HG02852 (cell line): ENCODE measurements around the gene CRACDL.
"Not testable (repeated sequence)": the region's sequence is repeated elsewhere in the genome, so short reads cannot be mapped to it uniquely, and the experiment has no call there.

Experiments used
- ATAC-seq: cut with Tn5 transposase; IDR thresholded peaks from one replicate; pipeline ENCODE4 v1.9.1; 2021; ENCODE audit warnings: mild to moderate bottlenecking, moderate library complexity; ENCODE audit not compliant: unreplicated experiment

Gene CRACDL

GRCh38 chr2:98908931-98909316 is 27.1 kb downstream of the CRACDL start:
- ATAC-seq = no peak

DNA sequence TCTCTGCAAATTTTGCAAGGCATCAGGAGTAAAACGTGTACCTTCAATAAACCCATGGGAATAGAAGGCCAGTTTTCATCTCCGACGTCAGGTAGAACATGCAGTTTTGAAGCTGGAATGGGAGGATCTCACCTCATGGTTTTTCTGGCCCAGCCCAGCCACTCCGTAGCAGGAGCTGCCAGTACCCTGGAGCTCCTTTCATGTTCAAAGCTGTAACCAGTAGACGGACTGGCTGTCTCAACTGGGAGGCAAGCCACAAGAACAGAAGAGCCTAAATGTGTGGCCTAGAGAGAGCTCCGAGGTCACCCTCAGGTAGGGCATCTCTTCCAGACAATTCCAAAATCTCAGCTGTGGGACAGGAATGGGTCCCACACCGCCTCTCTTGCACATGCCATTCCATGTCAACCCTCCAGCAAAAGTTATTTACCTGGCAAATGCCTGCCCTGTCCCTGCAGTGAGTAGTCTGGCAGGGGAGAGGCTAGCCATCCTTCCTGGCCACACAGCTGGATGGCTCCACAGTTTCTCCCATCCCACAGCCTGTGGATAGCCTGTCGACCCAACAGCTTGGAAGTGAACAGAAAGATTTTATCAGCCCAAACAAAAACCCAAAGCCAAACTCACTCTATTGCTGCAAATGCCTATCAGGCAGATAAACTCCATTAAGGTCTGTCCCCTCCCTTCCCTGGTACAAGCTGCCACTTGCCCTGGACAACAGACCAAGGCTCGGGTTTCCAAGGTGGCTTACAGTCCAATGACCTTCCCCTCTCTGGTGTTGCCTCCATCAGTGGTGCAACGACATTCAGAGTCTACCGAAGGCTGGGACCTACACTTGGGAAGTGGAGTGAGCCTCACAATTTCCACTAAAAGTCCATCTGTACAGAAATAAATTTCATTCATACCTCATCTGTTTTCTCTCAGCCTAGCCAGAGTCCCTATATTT is 27.8 kb downstream of the CRACDL start:
- no peak for ATAC-seq

DNA sequence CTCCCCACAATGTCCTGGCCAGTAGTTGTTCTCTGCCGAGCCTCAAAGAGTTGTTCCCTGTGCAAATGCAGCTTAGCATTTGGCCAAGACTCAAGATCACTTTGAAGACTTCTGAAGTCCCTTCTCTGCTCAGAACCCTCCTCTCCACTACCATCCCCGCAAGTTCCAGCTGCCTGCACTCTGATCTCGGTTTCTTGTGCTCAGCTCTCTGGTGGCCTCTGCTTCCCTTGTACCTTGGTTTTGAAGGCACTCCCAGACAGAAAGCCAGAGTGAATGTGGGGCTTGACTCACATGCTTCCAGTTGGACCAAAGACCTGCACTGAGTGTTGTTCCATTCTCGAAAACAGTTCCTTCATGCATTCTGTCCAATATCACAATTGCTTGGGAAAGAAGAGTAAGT is 28.6 kb downstream of the CRACDL start:
- ATAC-seq = no peak

DNA sequence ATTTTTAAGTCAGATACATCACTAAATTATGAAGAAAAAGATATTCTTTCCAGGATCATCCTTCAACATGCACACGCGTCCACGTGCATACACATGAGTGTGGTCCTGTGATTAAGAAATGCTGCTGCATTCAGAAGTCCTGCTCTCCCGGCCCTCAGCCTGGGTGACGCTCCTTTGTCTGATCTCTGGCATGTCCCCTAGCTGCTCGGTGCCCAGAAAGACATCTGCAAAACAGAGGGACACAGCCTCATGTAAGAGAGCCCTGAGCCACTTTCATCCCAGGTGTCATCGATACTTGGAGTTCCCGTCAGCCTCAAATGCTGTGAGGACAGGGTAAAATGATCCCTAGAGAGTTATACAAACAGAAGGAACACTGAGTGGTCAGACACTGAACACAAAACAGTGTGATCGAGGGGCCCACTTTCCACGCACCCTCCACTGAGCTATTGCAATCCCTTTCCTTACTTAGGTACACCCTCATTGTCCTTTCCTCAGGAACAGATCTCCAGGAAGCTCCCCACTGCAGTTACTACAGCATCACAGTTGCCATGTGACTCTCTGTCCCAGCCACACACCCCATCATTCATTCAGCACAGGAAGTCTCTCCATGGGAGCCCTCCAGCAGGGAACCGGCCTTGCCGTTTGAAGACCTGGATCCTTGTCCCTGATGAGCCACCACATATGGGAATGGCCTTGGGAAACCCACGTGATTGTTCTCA is 32.1 kb downstream of the CRACDL start:
- ATAC-seq = no peak

GRCh38 chr2:98903064-98903355 is 33.0 kb downstream of the CRACDL start:
- ATAC-seq = no peak

DNA sequence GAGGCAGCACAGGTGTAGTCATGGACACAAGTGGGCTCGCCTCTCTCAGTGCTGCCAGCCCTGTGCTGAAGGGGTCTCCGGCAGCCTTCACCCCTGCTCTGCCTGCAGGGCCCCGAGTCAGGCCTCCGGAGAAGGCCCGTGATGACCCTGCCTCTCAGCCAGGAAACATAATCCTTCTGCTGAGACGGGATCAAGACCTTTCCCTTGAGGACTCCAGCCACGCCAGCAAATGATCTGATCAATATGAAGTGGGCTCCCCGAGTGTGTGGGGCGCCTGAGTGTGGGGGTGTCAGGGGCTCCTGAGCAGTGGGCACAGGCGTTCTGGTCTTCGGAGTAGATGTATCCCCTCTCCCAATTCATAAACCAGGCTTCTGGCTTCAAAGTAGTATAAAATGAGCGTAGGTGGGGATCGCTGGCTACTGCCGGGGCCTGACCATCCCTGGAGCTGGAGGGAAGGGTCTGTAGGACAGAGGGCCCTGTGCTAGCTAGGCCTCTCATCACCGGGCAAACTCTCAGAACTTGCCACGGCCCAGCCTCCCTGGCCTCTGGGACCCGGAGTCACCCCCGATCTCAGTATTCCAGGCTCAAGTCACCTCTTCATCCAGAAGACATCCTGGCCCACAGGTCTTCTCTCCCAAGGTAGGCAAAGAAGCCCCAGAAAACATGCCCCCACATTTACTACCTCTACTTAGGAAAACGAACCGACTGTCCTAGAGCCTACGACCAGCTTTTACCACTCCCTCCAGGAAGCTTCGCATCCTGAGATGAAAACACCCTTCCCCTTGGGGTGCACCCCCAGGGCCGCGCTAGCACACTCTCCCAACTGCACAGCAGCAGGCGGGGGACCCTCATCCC is 33.6 kb downstream of the CRACDL start:
- ATAC-seq = no peak

DNA sequence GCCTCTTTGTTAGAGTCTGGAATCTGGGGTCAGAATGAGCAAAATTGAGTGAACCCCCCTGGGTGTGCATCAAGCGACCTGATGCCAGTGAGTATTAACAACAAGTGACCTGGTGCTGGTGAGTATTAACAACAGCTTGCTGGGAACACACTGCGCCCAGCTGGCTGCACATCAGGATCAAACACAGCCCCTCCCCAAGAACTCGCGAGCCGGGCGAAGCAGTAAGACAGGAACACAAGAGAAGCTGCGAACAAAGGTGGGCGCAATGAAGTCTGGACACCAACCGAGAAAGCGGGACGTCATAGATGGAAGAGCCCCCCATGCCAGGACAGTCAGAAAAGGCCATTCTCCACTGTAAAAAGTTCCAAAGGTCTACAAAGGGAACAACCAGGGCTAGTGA is 34.3 kb downstream of the CRACDL start:
- ATAC-seq = no peak

GRCh38 chr2:98901291-98901690 is 34.7 kb downstream of the CRACDL start:
- ATAC-seq = no peak

GRCh38 chr2:98900721-98901120 is 35.3 kb downstream of the CRACDL start:
- no peak for ATAC-seq

DNA sequence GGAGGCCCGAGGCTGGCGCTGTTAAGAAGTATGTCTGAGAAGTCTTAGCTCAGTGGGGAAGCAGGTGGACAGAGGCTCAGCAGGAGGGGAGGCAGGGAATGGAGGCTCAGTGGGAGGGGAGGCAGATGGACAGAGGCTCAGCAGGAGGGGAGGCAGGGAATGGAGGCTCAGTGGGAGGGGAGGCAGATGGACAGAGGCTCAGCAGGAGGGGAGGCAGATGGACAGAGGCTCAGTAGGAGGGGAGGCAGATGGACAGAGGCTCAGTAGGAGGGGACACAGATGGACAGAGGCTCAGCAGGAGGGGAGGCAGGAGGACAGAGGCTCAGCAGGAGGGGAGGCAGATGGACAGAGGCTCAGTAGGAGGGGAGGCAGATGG is 36.3 kb downstream of the CRACDL start:
- ATAC-seq = not testable (repeated sequence)

GRCh38 chr2:98899041-98899702 is 36.9 kb downstream of the CRACDL start:
- ATAC-seq = no peak

- ATAC-seq = no peak
Measured at GRCh38 chr2:98898423-98898841, 37.6 kb downstream of the CRACDL start.

- no peak for ATAC-seq
Measured at GRCh38 chr2:98897746-98898145, 38.3 kb downstream of the CRACDL start.

- ATAC-seq = no peak
Measured at GRCh38 chr2:98896944-98897343, 39.1 kb downstream of the CRACDL start.

GRCh38 chr2:98896416-98896815 is 39.6 kb downstream of the CRACDL start:
- no peak for ATAC-seq

- ATAC-seq = no peak
Measured at GRCh38 chr2:98895901-98896300, 40.1 kb downstream of the CRACDL start.

DNA sequence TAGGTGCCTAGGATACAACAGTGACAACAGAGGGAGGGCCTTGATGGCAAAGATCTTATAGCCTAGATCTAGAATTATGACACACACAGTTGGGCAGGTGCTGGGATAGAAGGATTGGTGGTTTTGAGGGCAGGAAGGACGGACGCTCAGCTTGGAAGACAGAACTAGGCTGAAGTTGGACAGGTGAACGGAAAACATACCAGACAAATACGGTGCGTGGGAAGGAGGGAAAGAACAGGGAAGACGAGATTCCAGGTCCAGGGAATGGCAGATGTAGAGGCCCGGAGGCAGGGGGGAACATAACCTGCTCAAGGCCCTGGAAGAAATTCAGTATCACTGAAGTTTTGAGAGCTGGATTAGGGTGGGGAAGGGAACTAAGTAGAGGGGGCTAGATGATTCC is 40.8 kb downstream of the CRACDL start:
- no peak for ATAC-seq

DNA sequence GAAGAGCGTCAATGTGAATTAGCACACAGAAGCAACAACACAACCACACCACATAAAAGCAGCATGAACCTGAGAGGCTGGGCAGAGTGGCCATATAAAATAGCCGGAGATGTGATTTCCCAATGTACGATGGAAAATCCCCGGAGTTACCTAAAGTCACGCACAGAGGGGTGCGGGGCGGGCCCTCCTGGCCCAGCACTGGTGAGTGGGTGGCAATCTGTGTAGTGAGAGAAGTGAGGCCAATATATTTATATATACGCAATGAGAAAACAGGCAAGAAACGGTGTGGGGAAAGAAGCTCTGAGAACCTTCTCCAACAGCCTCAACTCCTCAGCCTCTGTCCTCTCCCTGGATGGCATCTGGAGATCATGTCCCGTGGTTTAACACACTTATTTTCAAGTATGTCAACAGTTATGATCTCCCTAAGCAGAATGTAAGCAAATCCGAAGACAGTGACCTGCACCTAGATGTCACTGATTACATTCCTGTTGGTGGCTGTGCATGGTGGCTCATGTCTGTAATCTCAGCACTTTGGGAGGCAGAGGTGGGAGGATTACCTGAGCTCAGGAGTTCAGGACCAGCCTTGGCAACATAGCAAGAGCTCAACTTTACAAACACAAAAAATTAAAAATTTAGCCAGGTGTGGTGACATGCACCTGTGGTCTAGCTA is 41.6 kb downstream of the CRACDL start:
- no peak for ATAC-seq

DNA sequence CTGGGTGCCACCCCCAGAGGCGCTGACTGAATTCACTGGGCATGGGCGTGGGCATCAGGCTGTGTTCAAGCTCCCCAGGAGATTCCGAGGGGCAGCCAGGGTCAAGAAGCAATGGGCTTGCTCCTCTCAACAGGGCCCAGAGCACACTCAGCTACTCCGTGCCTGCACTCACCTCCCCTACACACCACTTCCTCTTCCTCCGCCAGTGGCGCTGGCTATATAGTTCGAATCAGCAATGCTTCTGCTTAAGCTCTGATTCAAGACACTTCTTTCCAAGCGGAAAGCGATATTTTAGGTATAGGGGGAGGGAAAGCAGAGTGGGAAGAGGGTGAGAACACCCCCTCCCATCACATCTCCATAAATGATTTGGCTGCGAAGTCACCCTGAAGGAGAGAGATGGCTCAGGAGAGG is 42.1 kb downstream of the CRACDL start:
- no peak for ATAC-seq

- ATAC-seq = no peak
Measured at GRCh38 chr2:98892871-98893270, 43.2 kb downstream of the CRACDL start.
